ENCODE data around the gene KIRREL3.

The KIRREL3 gene

GRCh38 chr11:126466236-126467045 lies 534.1 kb downstream of the KIRREL3 start:
- DNase-seq (ENCODE audit: low spot score) = no peak

- DNase-seq (ENCODE audit: low spot score) = peak; percentile 43
These were observed 534.9 kb downstream of the KIRREL3 start for GRCh38 chr11:126465573-126466188.

GRCh38 chr11:126464796-126465195 lies 535.8 kb downstream of the KIRREL3 start:
- no peak for DNase-seq (ENCODE audit: low spot score)

- DNase-seq (ENCODE audit: low spot score) = no peak
These were observed 538.1 kb downstream of the KIRREL3 start for GRCh38 chr11:126462422-126462821.

- no peak for DNase-seq (ENCODE audit: low spot score)
These were observed 538.6 kb downstream of the KIRREL3 start for GRCh38 chr11:126461996-126462395.

- no peak for DNase-seq (ENCODE audit: low spot score)
These were observed 539.5 kb downstream of the KIRREL3 start for GRCh38 chr11:126461096-126461440.

- no peak for DNase-seq (ENCODE audit: low spot score)
These were observed 540.0 kb downstream of the KIRREL3 start for GRCh38 chr11:126460417-126461095.

- peak; percentile 71 for DNase-seq (ENCODE audit: low spot score)
These were observed 540.8 kb downstream of the KIRREL3 start for GRCh38 chr11:126459691-126460281.

- DNase-seq (ENCODE audit: low spot score) = no peak
These were observed 542.8 kb downstream of the KIRREL3 start for GRCh38 chr11:126457817-126458216.

GRCh38 chr11:126456783-126457542 lies 543.6 kb downstream of the KIRREL3 start:
- DNase-seq (ENCODE audit: low spot score) = no peak

GRCh38 chr11:126456089-126456488 lies 544.5 kb downstream of the KIRREL3 start:
- DNase-seq (ENCODE audit: low spot score) = no peak

- no peak for DNase-seq (ENCODE audit: low spot score)
These were observed 548.1 kb downstream of the KIRREL3 start for GRCh38 chr11:126452241-126453101.

- no peak for DNase-seq (ENCODE audit: low spot score)
These were observed 549.3 kb downstream of the KIRREL3 start for GRCh38 chr11:126451211-126451802.

- DNase-seq (ENCODE audit: low spot score) = no peak
These were observed 549.8 kb downstream of the KIRREL3 start for GRCh38 chr11:126450806-126451205.

- DNase-seq (ENCODE audit: low spot score) = no peak
These were observed 550.4 kb downstream of the KIRREL3 start for GRCh38 chr11:126450198-126450597.

- DNase-seq (ENCODE audit: low spot score) = no peak
These were observed 554.0 kb downstream of the KIRREL3 start for GRCh38 chr11:126446581-126446980.

GRCh38 chr11:126444072-126444471 lies 556.5 kb downstream of the KIRREL3 start:
- no peak for DNase-seq (ENCODE audit: low spot score)

GRCh38 chr11:126443120-126443519 lies 557.5 kb downstream of the KIRREL3 start:
- no peak for DNase-seq (ENCODE audit: low spot score)

GRCh38 chr11:126440792-126441514 lies 559.6 kb downstream of the KIRREL3 start:
- peak; percentile 95 for DNase-seq (ENCODE audit: low spot score)

- no peak for DNase-seq (ENCODE audit: low spot score)
These were observed 560.3 kb downstream of the KIRREL3 start for GRCh38 chr11:126440276-126440675.

Measured in GM03348 (cell line).